K562 (cell line): ENCODE data around the gene SON. TPM values are rescaled to one million over a fixed set of nuclear protein-coding genes. Genes with fewer than 3 reads are reported as not detected.

Experiments used
- CCAR2 ChIP-seq: fragments of 200-400 bp; formaldehyde crosslinking; IDR thresholded peaks from 2 replicates; pipeline ENCODE4 v1.6.1; 2017; ENCODE audit warnings: mild to moderate bottlenecking, low read depth, low read length
- CEBPB ChIP-seq: fragments of 450-650 bp; IDR thresholded peaks from 2 replicates; pipeline ENCODE4 v1.6.1; 2016; ENCODE audit warnings: missing genetic modification characterization, missing compliant biosample characterization
- CREB1 ChIP-seq, 2 experiments: sonication (generic) in 1 of 2; formaldehyde crosslinking in 1 of 2; IDR thresholded peaks; 2 replicates each; pipeline versions ENCODE4 v1.6.1 to v1.8.0; 2012 to 2022; ENCODE audit warnings: inconsistent platforms in 1 of 2, mild to moderate bottlenecking in 1 of 2, missing genetic modification reagents in 1 of 2, moderate library complexity in 1 of 2
- CSDE1 ChIP-seq, 2 experiments: fragments of 450-650 bp; IDR thresholded peaks; 2 replicates each; pipeline ENCODE4 v1.6.1; 2016; ENCODE audit warnings: mild to moderate bottlenecking in 1 of 2
- HDAC8 ChIP-seq: fragments of 450-650 bp; IDR thresholded peaks from 2 replicates; pipeline ENCODE4 v1.6.1; 2016; ENCODE audit warnings: mild to moderate bottlenecking, missing genetic modification characterization, moderate library complexity, missing compliant biosample characterization
- HSF4 ChIP-seq: fragments of 250-450 bp; sonication (Bioruptor Pico); IDR thresholded peaks from 2 replicates; pipeline ENCODE4 v2.1.2; 2022; ENCODE audit warnings: mild to moderate bottlenecking, moderate library complexity, borderline replicate concordance
- KAT8 ChIP-seq: fragments of 450-650 bp; IDR thresholded peaks from 2 replicates; pipeline ENCODE4 v1.6.1; 2016; ENCODE audit warnings: low read depth, mild to moderate bottlenecking
- KLF6 ChIP-seq: fragments of 250-450 bp; sonication (Bioruptor Pico); IDR thresholded peaks from 2 replicates; pipeline ENCODE4 v1.4.0; 2020; ENCODE audit warnings: mild to moderate bottlenecking, moderate library complexity, borderline replicate concordance
- LEF1 ChIP-seq: fragments of 450-650 bp; IDR thresholded peaks from 2 replicates; pipeline ENCODE4 v1.6.1; 2016; ENCODE audit warnings: mild to moderate bottlenecking
- PCBP2 ChIP-seq: fragments of 200-400 bp; formaldehyde crosslinking; IDR thresholded peaks from 2 replicates; pipeline ENCODE4 v1.6.1; 2018; ENCODE audit warnings: low read length, low read depth, mild to moderate bottlenecking, moderate library complexity; ENCODE audit not compliant: poor library complexity, severe bottlenecking
- RUNX1 ChIP-seq: sonication (generic); IDR thresholded peaks from 2 replicates; pipeline ENCODE4 v1.6.1; 2016; ENCODE audit warnings: antibody characterized with exemption, low read depth
- SPI1 ChIP-seq: IDR thresholded peaks from 2 replicates; pipeline ENCODE4 v1.6.1; 2011; ENCODE audit warnings: low read depth, low read length, control low read depth, borderline replicate concordance
- TAF9B ChIP-seq: fragments of 450-650 bp; IDR thresholded peaks from 2 replicates; pipeline ENCODE4 v1.6.1; 2018; ENCODE audit warnings: mild to moderate bottlenecking; ENCODE audit not compliant: partially characterized antibody
- TAL1 ChIP-seq: fragments of 450-650 bp; IDR thresholded peaks from 2 replicates; pipeline ENCODE4 v1.6.1; 2016; ENCODE audit warnings: mild to moderate bottlenecking
- THRAP3 ChIP-seq: fragments of 450-650 bp; IDR thresholded peaks from 2 replicates; pipeline ENCODE4 v1.6.1; 2016; ENCODE audit warnings: mild to moderate bottlenecking, inconsistent platforms, borderline replicate concordance
- ZNF354B ChIP-seq: fragments of 250-450 bp; sonication (Bioruptor Pico); IDR thresholded peaks from 2 replicates; pipeline ENCODE4 v1.4.0; 2020
- ZNF766 ChIP-seq: fragments of 200-800 bp; sonication (Bioruptor generic); conservative IDR thresholded peaks from 2 replicates; pipeline ENCODE4 v1.6.1; 2016; ENCODE audit warnings: missing genetic modification characterization, missing compliant biosample characterization
- polyA plus RNA-seq, 8 experiments: library from polyadenylated mRNA; depleted of rRNA in 4 of 8; stranded (reverse) in 5 of 8; unstranded in 3 of 8; fragments of >200 nt; fragmentation: Nextera tagmentation in 2 of 8; fragmentation: Illumina TruSeq in 1 of 8; extraction: Ambion mirVana in 2 of 8; extraction: Trizol in 1 of 8; gene quantifications; 2 replicates each; pipeline versions ENCODE4 v1.2.1 to v1.2.3, GENCODE V29; 2011 to 2014; ENCODE audit warnings: inconsistent platforms in 1 of 8, missing spikeins in 1 of 8
- total RNA-seq, 7 experiments: library from RNA; depleted of rRNA in 6 of 7; stranded (reverse); fragments of >200 nt in 6 of 7; fragmentation: Illumina TruSeq in 2 of 7; extraction: Trizol in 2 of 7; gene quantifications; 2 replicates each; pipeline versions ENCODE4 v1.2.1 to v1.2.3, GENCODE V29; 2011 to 2021; ENCODE audit warnings: low replicate concordance in 1 of 7
- TF ChIP-seq, protein P1 (sequence below): fragments of 200-800 bp; sonication (Bioruptor generic); IDR thresholded peaks from 2 replicates; pipeline ENCODE4 v1.6.1; 2016; ENCODE audit warnings: missing genetic modification characterization, missing compliant biosample characterization
- TF ChIP-seq, protein P2 (sequence below): fragments of 450-650 bp; formaldehyde crosslinking; IDR thresholded peaks from 2 replicates; pipeline ENCODE4 v1.4.0; 2022; ENCODE audit warnings: missing genetic modification characterization
- TF ChIP-seq, protein P3 (sequence below), 2 experiments: fragments of 450-650 bp; conservative IDR thresholded peaks; 2 replicates each; pipeline ENCODE4 v1.6.1; 2017; ENCODE audit warnings: mild to moderate bottlenecking in 2 of 2, moderate library complexity in 2 of 2

Gene SON
- total and polyA plus RNA-seq, 9 of the 15 experiments (the other 6 are each of a cell fraction or from before 2014, with no cell fraction given), result 105 to 742 (median 187) TPM

DNA sequence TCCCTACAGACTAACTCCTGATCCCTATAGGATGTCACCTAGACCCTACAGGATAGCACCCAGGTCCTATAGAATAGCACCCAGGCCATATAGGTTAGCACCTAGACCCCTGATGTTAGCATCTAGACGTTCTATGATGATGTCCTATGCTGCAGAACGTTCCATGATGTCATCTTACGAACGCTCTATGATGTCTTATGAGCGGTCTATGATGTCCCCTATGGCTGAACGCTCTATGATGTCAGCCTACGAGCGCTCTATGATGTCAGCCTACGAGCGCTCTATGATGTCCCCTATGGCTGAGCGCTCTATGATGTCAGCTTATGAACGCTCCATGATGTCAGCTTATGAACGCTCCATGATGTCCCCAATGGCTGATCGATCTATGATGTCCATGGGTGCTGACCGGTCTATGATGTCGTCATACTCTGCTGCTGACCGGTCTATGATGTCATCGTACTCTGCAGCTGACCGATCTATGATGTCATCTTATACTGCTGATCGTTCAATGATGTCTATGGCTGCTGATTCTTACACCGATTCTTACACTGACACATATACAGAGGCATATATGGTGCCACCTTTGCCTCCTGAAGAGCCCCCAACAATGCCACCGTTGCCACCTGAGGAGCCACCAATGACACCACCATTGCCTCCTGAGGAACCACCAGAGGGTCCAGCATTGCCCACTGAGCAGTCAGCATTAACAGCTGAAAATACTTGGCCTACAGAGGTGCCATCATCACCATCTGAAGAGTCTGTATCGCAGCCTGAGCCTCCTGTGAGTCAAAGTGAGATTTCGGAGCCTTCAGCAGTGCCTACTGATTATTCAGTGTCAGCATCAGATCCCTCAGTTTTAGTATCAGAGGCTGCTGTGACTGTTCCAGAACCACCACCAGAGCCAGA is 9.5 kb downstream of the SON start (continued):
- TF ChIP-seq, protein P1, sequence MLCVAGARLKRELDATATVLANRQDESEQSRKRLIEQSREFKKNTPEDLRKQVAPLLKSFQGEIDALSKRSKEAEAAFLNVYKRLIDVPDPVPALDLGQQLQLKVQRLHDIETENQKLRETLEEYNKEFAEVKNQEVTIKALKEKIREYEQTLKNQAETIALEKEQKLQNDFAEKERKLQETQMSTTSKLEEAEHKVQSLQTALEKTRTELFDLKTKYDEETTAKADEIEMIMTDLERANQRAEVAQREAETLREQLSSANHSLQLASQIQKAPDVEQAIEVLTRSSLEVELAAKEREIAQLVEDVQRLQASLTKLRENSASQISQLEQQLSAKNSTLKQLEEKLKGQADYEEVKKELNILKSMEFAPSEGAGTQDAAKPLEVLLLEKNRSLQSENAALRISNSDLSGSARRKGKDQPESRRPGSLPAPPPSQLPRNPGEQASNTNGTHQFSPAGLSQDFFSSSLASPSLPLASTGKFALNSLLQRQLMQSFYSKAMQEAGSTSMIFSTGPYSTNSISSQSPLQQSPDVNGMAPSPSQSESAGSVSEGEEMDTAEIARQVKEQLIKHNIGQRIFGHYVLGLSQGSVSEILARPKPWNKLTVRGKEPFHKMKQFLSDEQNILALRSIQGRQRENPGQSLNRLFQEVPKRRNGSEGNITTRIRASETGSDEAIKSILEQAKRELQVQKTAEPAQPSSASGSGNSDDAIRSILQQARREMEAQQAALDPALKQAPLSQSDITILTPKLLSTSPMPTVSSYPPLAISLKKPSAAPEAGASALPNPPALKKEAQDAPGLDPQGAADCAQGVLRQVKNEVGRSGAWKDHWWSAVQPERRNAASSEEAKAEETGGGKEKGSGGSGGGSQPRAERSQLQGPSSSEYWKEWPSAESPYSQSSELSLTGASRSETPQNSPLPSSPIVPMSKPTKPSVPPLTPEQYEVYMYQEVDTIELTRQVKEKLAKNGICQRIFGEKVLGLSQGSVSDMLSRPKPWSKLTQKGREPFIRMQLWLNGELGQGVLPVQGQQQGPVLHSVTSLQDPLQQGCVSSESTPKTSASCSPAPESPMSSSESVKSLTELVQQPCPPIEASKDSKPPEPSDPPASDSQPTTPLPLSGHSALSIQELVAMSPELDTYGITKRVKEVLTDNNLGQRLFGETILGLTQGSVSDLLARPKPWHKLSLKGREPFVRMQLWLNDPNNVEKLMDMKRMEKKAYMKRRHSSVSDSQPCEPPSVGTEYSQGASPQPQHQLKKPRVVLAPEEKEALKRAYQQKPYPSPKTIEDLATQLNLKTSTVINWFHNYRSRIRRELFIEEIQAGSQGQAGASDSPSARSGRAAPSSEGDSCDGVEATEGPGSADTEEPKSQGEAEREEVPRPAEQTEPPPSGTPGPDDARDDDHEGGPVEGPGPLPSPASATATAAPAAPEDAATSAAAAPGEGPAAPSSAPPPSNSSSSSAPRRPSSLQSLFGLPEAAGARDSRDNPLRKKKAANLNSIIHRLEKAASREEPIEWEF (CRISPR knock-in tag), result no peak
- TF ChIP-seq CEBPB (tag), result peak; percentile 68
- TF ChIP-seq ZNF354B (CRISPR knock-in tag), result no peak
- no peak for TF ChIP-seq KAT8
- TF ChIP-seq RUNX1, result no peak
- 0 out of 4 replicates have a peak, but pooled peaks of 1 of the 2 experiments have one; percentile 39 for TF ChIP-seq CSDE1 (IDR thresholded peaks at IDR 0.05)
- no peak for TF ChIP-seq TAL1
- TF ChIP-seq, protein P2, sequence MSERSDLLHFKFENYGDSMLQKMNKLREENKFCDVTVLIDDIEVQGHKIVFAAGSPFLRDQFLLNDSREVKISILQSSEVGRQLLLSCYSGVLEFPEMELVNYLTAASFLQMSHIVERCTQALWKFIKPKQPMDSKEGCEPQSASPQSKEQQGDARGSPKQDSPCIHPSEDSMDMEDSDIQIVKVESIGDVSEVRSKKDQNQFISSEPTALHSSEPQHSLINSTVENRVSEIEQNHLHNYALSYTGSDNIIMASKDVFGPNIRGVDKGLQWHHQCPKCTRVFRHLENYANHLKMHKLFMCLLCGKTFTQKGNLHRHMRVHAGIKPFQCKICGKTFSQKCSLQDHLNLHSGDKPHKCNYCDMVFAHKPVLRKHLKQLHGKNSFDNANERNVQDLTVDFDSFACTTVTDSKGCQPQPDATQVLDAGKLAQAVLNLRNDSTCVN, result no peak
- TF ChIP-seq THRAP3, result no peak
- no peak for TF ChIP-seq HDAC8 (tag)
- peak; percentile 94 for TF ChIP-seq CREB1 (IDR thresholded peaks at IDR 0.05)
- peak; percentile 96 for TF ChIP-seq CREB1 (CRISPR knock-in tag; IDR thresholded peaks at IDR 0.05)
- no peak for TF ChIP-seq LEF1
- no peak for TF ChIP-seq TAF9B
- no peak for TF ChIP-seq KLF6 (CRISPR knock-in tag)
- no peak for TF ChIP-seq HSF4 (CRISPR knock-in tag)
- TF ChIP-seq SPI1, result no peak
- no peak for TF ChIP-seq ZNF766 (CRISPR knock-in tag)
- no peak for TF ChIP-seq PCBP2
- no peak for TF ChIP-seq CCAR2
- TF ChIP-seq, protein P3, sequence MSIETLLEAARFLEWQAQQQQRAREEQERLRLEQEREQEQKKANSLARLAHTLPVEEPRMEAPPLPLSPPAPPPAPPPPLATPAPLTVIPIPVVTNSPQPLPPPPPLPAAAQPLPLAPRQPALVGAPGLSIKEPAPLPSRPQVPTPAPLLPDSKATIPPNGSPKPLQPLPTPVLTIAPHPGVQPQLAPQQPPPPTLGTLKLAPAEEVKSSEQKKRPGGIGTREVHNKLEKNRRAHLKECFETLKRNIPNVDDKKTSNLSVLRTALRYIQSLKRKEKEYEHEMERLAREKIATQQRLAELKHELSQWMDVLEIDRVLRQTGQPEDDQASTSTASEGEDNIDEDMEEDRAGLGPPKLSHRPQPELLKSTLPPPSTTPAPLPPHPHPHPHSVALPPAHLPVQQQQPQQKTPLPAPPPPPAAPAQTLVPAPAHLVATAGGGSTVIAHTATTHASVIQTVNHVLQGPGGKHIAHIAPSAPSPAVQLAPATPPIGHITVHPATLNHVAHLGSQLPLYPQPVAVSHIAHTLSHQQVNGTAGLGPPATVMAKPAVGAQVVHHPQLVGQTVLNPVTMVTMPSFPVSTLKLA (conservative IDR thresholded peaks at IDR 0.05), result no peak
